GM13976 (cell line): Measurements from ENCODE around the gene MBOAT1.

Experiments
- DNase-seq: peaks from one replicate; pipeline ENCODE4 v3.0.0; 2012; ENCODE audit warnings: low spot score
- CTCF ChIP-seq: IDR thresholded peaks from 2 replicates; pipeline ENCODE4 v1.5.1; 2012; ENCODE audit warnings: borderline replicate concordance, mild to moderate bottlenecking; ENCODE audit not compliant: insufficient read depth; ENCODE audit errors: extremely low read depth, missing control alignments, control extremely low read depth
- in situ Hi-C: fragments of 300-500 bp; cut with MboI; formaldehyde crosslinking; loops from one replicate; pipeline ENCODE4 v1.12.0; 2022; ENCODE audit warnings: low sequenced_read_pairs, mixed read lengths, inconsistent platforms; ENCODE audit not compliant: unreplicated experiment

Gene MBOAT1

GRCh38 chr6:20223141-20223540 is 10.9 kb upstream of the MBOAT1 start:
- in situ Hi-C loops: no loop called here
- TF ChIP-seq CTCF: no peak
- no peak for DNase-seq

- DNase-seq: no peak
Measured at GRCh38 chr6:20221421-20221820, 9.2 kb upstream of the MBOAT1 start.

GRCh38 chr6:20220359-20220758 is 8.1 kb upstream of the MBOAT1 start:
- TF ChIP-seq CTCF: no peak
- DNase-seq: no peak
- in situ Hi-C loops: no loop called here

More at GRCh38 chr6:20221421-20221820, 9.2 kb upstream of the MBOAT1 start:
- no peak for TF ChIP-seq CTCF
- in situ Hi-C loops: no loop called here

GRCh38 chr6:20217891-20218290 is 5.6 kb upstream of the MBOAT1 start:
- DNase-seq: no peak
- no peak for TF ChIP-seq CTCF
- in situ Hi-C loops: no loop called here

- no peak for TF ChIP-seq CTCF
- no peak for DNase-seq
- in situ Hi-C loops: no loop called here
Measured at GRCh38 chr6:20217324-20217855, 5.1 kb upstream of the MBOAT1 start.

GRCh38 chr6:20215310-20215709 is 3.0 kb upstream of the MBOAT1 start:
- in situ Hi-C loops: no loop called here
- no peak for TF ChIP-seq CTCF
- no peak for DNase-seq
